CD4-positive, alpha-beta memory T cell (primary cell): ENCODE results near the gene ETS1. TPM values are rescaled to one million over a fixed set of nuclear protein-coding genes. Genes with fewer than 3 reads are reported as not detected.

Experiments used
- CTCF ChIA-PET: fragments of 350-600 bp; sonication (Branson Sonifier 250); formaldehyde crosslinking; loops from one replicate; lab custom pipeline; 2021; ENCODE audit warnings: inconsistent platforms; ENCODE audit not compliant: partially characterized antibody; lab: Charles Lee
- POLR2A ChIA-PET: fragments of 350-600 bp; sonication (Branson Sonifier 250); formaldehyde crosslinking; loops from one replicate; lab custom pipeline; 2021; ENCODE audit not compliant: partially characterized antibody; lab: Charles Lee
- DNase-seq, 5 donors: peaks; one replicate each; pipeline versions ENCODE4 v3.0.0 to v3.0.0-alpha.2; 2020 to 2022; ENCODE audit warnings: mixed read lengths in 1 of 5
- H3K27ac ChIP-seq: one replicate; pipeline ENCODE4 v1.7.0; 2013; ENCODE audit warnings: low read depth, low read length
- H3K27me3 ChIP-seq: 2 replicates; pipeline ENCODE4 v1.7.0; 2013; ENCODE audit warnings: mild to moderate bottlenecking, low read length, moderate library complexity; ENCODE audit not compliant: insufficient read depth
- H3K36me3 ChIP-seq: 2 replicates; pipeline ENCODE4 v1.7.0; 2013; ENCODE audit warnings: mild to moderate bottlenecking, low read length, moderate library complexity; ENCODE audit not compliant: insufficient read depth
- H3K4me1 ChIP-seq: 2 replicates; pipeline ENCODE4 v1.7.0; 2013; ENCODE audit warnings: mild to moderate bottlenecking, low read length, moderate library complexity; ENCODE audit not compliant: insufficient read depth
- H3K4me3 ChIP-seq, 2 donors: one replicate each; pipeline ENCODE4 v1.7.0; 2013; ENCODE audit warnings: low read length in 2 of 2, mild to moderate bottlenecking in 1 of 2
- H3K9me3 ChIP-seq, 2 donors: one replicate each; pipeline ENCODE4 v1.7.0; 2013; ENCODE audit warnings: low read length in 2 of 2, control low read depth in 1 of 2; ENCODE audit not compliant: control insufficient read depth in 1 of 2
- H3K27ac Mint-ChIP-seq, 7 donors: one replicate each; pipeline ENCODE4 v1.8.0; 2020 to 2021; ENCODE audit warnings: mixed read lengths in 7 of 7, mild to moderate bottlenecking in 6 of 7, inconsistent platforms in 3 of 7, moderate library complexity in 3 of 7
- H3K27me3 Mint-ChIP-seq, 2 donors: one replicate each; pipeline ENCODE4 v1.8.0; 2020 to 2021; ENCODE audit warnings: mixed read lengths in 2 of 2
- H3K36me3 Mint-ChIP-seq, 2 donors: one replicate each; pipeline ENCODE4 v1.8.0; 2020 to 2021; ENCODE audit warnings: mixed read lengths in 2 of 2, inconsistent platforms in 1 of 2, mild to moderate bottlenecking in 1 of 2
- H3K4me1 Mint-ChIP-seq, 4 donors: one replicate each; pipeline ENCODE4 v1.8.0; 2020 to 2021; ENCODE audit warnings: mixed read lengths in 4 of 4, mild to moderate bottlenecking in 1 of 4
- H3K4me3 Mint-ChIP-seq, 8 donors: one replicate each; pipeline ENCODE4 v1.8.0; 2020 to 2021; ENCODE audit warnings: mixed read lengths in 8 of 8, mild to moderate bottlenecking in 7 of 8, moderate library complexity in 6 of 8, inconsistent platforms in 3 of 8
- H3K9me3 Mint-ChIP-seq, 8 donors: one replicate each; pipeline ENCODE4 v1.8.0; 2020 to 2021; ENCODE audit warnings: mixed read lengths in 8 of 8, mild to moderate bottlenecking in 5 of 8, inconsistent platforms in 3 of 8, moderate library complexity in 1 of 8
- intact Hi-C: fragments of 100-400 bp; cut with micrococcal nuclease; formaldehyde crosslinking; loops from one replicate; pipeline ENCODE4 v1.15.1; 2023
- polyA plus RNA-seq, 2 donors: library from polyadenylated mRNA; unstranded; fragments of 300-500 nt; fragmentation: Illumina TruSeq; gene quantifications; one replicate each; pipeline ENCODE4 v1.2.3, GENCODE V29; 2021
- total RNA-seq, 2 experiments: library from RNA; stranded (reverse); gene quantifications; one replicate each; pipeline ENCODE4 v1.2.3, GENCODE V29; 2021

Gene ETS1
- total and polyA plus RNA-seq, 4 experiments from 2014 or later: 435 to 761 (median 593) TPM

DNA sequence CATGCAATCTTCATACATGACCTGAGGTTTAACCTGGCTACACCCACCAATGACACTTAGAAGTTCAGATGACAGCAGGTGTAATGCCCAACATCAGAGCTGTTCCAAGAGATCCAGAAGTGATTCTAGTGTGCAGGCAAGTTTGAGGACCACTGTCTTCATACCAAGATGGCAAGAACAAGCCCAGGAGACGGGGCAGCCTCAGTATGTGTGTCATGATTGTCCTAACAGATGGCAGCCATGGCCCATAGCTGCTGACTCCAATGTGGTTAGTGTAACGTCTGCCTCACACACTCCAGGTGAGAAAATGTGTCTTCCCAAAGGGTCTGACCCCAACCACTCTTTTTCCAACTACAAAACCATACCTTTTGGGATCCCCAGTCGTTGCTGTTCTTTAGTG, 97.3 kb downstream of the ETS1 start:
- Mint-ChIP-seq H3K4me3 (peak overlapping the region; percentile 51 to 84 (median 70)), H3K4me1 (peaks cover 90 to 98% (median 94%) of the 10 kb centered on the region in 4 donors), H3K27ac (peak overlapping the region; percentile 90 to 99 (median 97)), H3K36me3 (peaks cover 88 to 92% of the 10 kb centered on the region in 2 donors), H3K27me3 (no peaks in the 10 kb centered on the region), H3K9me3 (peaks cover 0 to 7% (median 0%) of the 10 kb centered on the region in 8 donors)
- intact Hi-C loops: no loop called here
- POLR2A ChIA-PET: interaction anchor here (1.0 to 17.8 kb wide), 9 partner anchors 8 to 200 kb away, joined by 3 to 1148 read pairs (median 9); no protein-coding TSS in a partner anchor
- no peaks in the 10 kb centered on the region for H3K27me3 ChIP-seq
- no peaks in the 10 kb centered on the region for H3K9me3 ChIP-seq
- DNase-seq: no peak
- peaks cover 66% of the 10 kb centered on the region for H3K36me3 ChIP-seq
- H3K4me1 ChIP-seq: peaks cover 99% of the 10 kb centered on the region
- CTCF ChIA-PET: interaction anchor here (0.7 to 6.2 kb wide), 12 partner anchors 8 to 201 kb away, joined by 3 to 50 read pairs (median 5); no protein-coding TSS in a partner anchor
- no peak overlapping the region for H3K4me3 ChIP-seq
- peak overlapping the region; percentile 89 for H3K27ac ChIP-seq

- DNase-seq: peak in 1 of 5 donors; percentile 85
- peaks cover 92 to 99% (median 95%) of the 10 kb centered on the region in 4 donors for H3K4me1 Mint-ChIP-seq
- Histone ChIP-seq H3K9me3 (no peaks in the 10 kb centered on the region), H3K4me3 (peak overlapping the region in 1 of 2 donors; percentile 11), H3K27me3 (no peaks in the 10 kb centered on the region), H3K36me3 (peaks cover 82% of the 10 kb centered on the region), H3K4me1 (peaks cover 99% of the 10 kb centered on the region), H3K27ac (peak overlapping the region; percentile 89)
- intact Hi-C loops: loop anchor here (1.0 kb wide), 1 partner anchor 12 kb away; no protein-coding TSS in a partner anchor
- ChIA-PET POLR2A (interaction anchor here (0.9 to 17.8 kb wide), 10 partner anchors 7 to 448 kb away, joined by 3 to 1148 read pairs (median 18); no protein-coding TSS in a partner anchor), CTCF (interaction anchor here (0.8 to 6.2 kb wide), 3 partner anchors 15 to 165 kb away, joined by 3 to 50 read pairs (median 4); no protein-coding TSS in a partner anchor)
- H3K27ac Mint-ChIP-seq: peak overlapping the region; percentile 90 to 99 (median 97)
- H3K9me3 Mint-ChIP-seq: peaks cover 0 to 7% (median 0%) of the 10 kb centered on the region in 8 donors
- H3K4me3 Mint-ChIP-seq: peak overlapping the region; percentile 10 to 81 (median 68)
- no peaks in the 10 kb centered on the region for H3K27me3 Mint-ChIP-seq
- peaks cover 91 to 94% of the 10 kb centered on the region in 2 donors for H3K36me3 Mint-ChIP-seq
Measured at GRCh38 chr11:128488471-128488870, 98.9 kb downstream of the ETS1 start.

DNA sequence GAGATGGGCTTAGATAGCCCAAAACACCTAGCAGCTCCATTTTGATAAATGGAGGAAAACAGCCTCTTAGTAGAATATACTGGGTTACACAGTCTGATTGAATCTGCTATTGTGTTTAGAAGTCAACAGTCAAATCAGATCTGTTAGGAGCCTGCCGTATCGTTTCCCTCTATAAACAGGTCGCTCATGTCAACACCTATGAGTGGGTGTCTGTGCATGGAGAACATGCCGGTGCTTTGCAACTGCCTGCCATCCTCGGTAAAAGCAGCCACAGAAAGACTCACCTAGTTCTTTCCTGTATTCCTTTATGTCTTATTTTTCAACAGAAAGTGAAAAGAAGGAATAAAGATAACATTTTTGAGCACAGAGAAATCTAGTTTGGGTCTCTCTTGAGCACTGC, 99.4 kb downstream of the ETS1 start:
- intact Hi-C loops: loop anchor here (1.0 kb wide), 1 partner anchor 12 kb away; no protein-coding TSS in a partner anchor
- H3K36me3 ChIP-seq: peaks cover 86% of the 10 kb centered on the region
- DNase-seq: no peak
- Mint-ChIP-seq H3K36me3 (peaks cover 91 to 94% of the 10 kb centered on the region in 2 donors), H3K4me1 (peaks cover 92 to 99% (median 95%) of the 10 kb centered on the region in 4 donors), H3K4me3 (peak overlapping the region; percentile 10 to 81 (median 68)), H3K27ac (peak overlapping the region; percentile 90 to 99 (median 97)), H3K9me3 (peaks cover 0 to 7% (median 0%) of the 10 kb centered on the region in 8 donors), H3K27me3 (no peaks in the 10 kb centered on the region)
- no peaks in the 10 kb centered on the region for H3K27me3 ChIP-seq
- H3K4me1 ChIP-seq: peaks cover 99% of the 10 kb centered on the region
- ChIA-PET CTCF (interaction anchor here (0.5 to 6.2 kb wide), 11 partner anchors 9 to 185 kb away, joined by 3 to 50 read pairs (median 4); no protein-coding TSS in a partner anchor), POLR2A (interaction anchor here (0.9 to 17.8 kb wide), 7 partner anchors 6 to 448 kb away, joined by 5 to 1148 read pairs (median 37); no protein-coding TSS in a partner anchor)
- no peaks in the 10 kb centered on the region for H3K9me3 ChIP-seq
- H3K27ac ChIP-seq: peak overlapping the region; percentile 89
- peak overlapping the region in 1 of 2 donors; percentile 11 for H3K4me3 ChIP-seq

GRCh38 chr11:128484172-128484571, 103.2 kb downstream of the ETS1 start:
- H3K4me3 ChIP-seq: no peak overlapping the region
- H3K27me3 ChIP-seq: no peaks in the 10 kb centered on the region
- H3K27ac ChIP-seq: peak overlapping the region; percentile 94
- H3K4me3 Mint-ChIP-seq: peak overlapping the region; percentile 73 to 92 (median 81)
- peaks cover 94 to 96% of the 10 kb centered on the region in 2 donors for H3K36me3 Mint-ChIP-seq
- H3K4me1 ChIP-seq: peaks cover 99% of the 10 kb centered on the region
- H3K27me3 Mint-ChIP-seq: no peaks in the 10 kb centered on the region
- H3K36me3 ChIP-seq: peaks cover 90% of the 10 kb centered on the region
- intact Hi-C loops: no loop called here
- peak overlapping the region; percentile 88 to 99 (median 99) for H3K27ac Mint-ChIP-seq
- peaks cover 0 to 1% (median 0%) of the 10 kb centered on the region in 8 donors for H3K9me3 Mint-ChIP-seq
- ChIA-PET CTCF (interaction anchor here (0.8 to 5.9 kb wide), 19 partner anchors 7 to 314 kb away, joined by 3 to 43 read pairs (median 4); no protein-coding TSS in a partner anchor), POLR2A (interaction anchor here (0.7 to 17.8 kb wide), 12 partner anchors 7 to 192 kb away, joined by 3 to 1148 read pairs (median 13); no protein-coding TSS in a partner anchor)
- H3K9me3 ChIP-seq: no peaks in the 10 kb centered on the region
- H3K4me1 Mint-ChIP-seq: peaks cover 88 to 98% (median 93%) of the 10 kb centered on the region in 4 donors
- DNase-seq: no peak

DNA sequence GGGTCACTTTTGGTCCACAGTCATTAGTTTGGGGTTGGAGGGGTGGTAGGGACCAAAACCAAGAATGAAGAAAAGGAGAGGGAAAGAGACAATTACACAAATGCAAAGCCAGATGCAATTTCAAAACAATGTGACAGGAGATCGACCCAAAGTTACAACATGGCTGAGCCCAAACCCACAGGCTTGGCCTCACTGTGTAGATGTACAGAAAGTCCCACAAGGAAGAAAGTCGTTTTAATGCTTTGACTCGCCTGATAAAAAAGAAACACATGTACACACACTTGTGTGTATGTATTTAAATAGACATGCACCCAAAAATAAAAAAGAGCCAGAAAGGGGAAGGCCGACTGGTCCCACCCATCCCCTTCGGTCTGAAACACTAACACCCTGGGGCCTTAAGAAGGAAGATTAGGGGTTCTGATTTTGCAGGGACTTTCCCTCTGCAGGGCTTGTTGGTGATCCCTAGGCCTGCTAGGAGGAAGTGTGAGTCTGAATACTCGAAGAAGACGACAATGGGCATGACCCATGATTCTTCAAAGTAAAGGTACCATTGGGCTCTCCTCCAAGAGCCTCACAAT, 104.1 kb downstream of the ETS1 start:
- Histone ChIP-seq H3K4me1 (peaks cover 99% of the 10 kb centered on the region), H3K4me3 (peak overlapping the region; percentile 27 to 47), H3K9me3 (no peaks in the 10 kb centered on the region), H3K27me3 (no peaks in the 10 kb centered on the region), H3K36me3 (peaks cover 90% of the 10 kb centered on the region), H3K27ac (peak overlapping the region; percentile 94)
- no peaks in the 10 kb centered on the region for H3K27me3 Mint-ChIP-seq
- ChIA-PET CTCF (interaction anchor here (0.6 to 5.9 kb wide), 20 partner anchors 10 to 274 kb away, joined by 3 to 43 read pairs (median 4); no protein-coding TSS in a partner anchor), POLR2A (interaction anchor here (0.7 to 17.8 kb wide), 23 partner anchors 8 to 196 kb away, joined by 3 to 1148 read pairs (median 5); no protein-coding TSS in a partner anchor)
- H3K36me3 Mint-ChIP-seq: peaks cover 94 to 96% of the 10 kb centered on the region in 2 donors
- peak overlapping the region; percentile 88 to 99 (median 99) for H3K27ac Mint-ChIP-seq
- peak in 4 of 5 donors; percentile 43 to 85 (median 60) for DNase-seq
- H3K9me3 Mint-ChIP-seq: no peaks in the 10 kb centered on the region
- peaks cover 89 to 98% (median 94%) of the 10 kb centered on the region in 4 donors for H3K4me1 Mint-ChIP-seq
- peak overlapping the region; percentile 73 to 92 (median 81) for H3K4me3 Mint-ChIP-seq
- intact Hi-C loops: loop anchor here (1.0 to 2.0 kb wide), 3 partner anchors 9 to 18 kb away; no protein-coding TSS in a partner anchor

DNA sequence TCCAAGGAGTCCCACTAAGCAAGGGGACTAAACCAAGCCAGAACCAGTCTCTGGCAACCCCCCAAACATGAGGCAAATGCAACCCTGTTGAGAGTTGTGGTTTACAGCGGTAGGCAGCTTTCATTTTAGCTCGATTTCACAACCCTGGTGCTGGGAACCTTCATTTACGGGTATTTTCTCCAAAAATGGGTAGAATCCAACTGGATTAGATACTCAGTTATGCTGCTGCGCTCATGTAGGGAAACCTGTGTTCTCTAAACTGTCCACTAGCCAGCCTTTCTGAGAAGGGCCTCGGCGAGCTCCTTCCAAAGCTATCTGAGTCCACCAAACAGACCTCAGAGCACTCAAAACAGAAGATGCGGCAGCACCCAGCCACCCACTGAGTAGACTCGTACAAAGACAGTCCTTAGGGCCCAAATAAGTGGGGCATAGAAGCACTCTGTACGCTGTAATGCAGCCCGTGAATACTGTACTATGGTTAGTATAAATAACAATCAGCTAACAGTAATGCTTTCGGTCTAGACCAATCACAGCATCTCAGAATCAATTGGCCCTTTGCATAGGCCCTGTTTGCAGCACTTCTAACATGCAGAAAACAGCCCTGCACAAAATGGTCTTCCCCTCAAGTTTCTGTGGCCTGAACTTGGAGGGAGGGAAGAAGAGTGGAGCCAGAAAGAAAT, 104.7 kb downstream of the ETS1 start:
- CTCF ChIA-PET: interaction anchor here (0.6 to 5.9 kb wide), 14 partner anchors 9 to 192 kb away, joined by 3 to 43 read pairs (median 7); no protein-coding TSS in a partner anchor
- POLR2A ChIA-PET: interaction anchor here (0.7 to 17.8 kb wide), 25 partner anchors 9 to 197 kb away, joined by 3 to 1148 read pairs (median 4); no protein-coding TSS in a partner anchor
- H3K4me3 Mint-ChIP-seq: peak overlapping the region; percentile 73 to 92 (median 81)
- Histone ChIP-seq H3K9me3 (no peaks in the 10 kb centered on the region), H3K27me3 (no peaks in the 10 kb centered on the region), H3K36me3 (peaks cover 90% of the 10 kb centered on the region), H3K4me3 (peak overlapping the region; percentile 27 to 47), H3K27ac (peak overlapping the region; percentile 94), H3K4me1 (peaks cover 99% of the 10 kb centered on the region)
- no peaks in the 10 kb centered on the region for H3K9me3 Mint-ChIP-seq
- intact Hi-C loops: loop anchor here (1.0 to 2.0 kb wide), 4 partner anchors 9 to 18 kb away; no protein-coding TSS in a partner anchor
- peaks cover 93 to 95% of the 10 kb centered on the region in 2 donors for H3K36me3 Mint-ChIP-seq
- peaks cover 86 to 98% (median 93%) of the 10 kb centered on the region in 4 donors for H3K4me1 Mint-ChIP-seq
- DNase-seq: peak; percentile 68 to 88 (median 72)
- H3K27ac Mint-ChIP-seq: peak overlapping the region; percentile 88 to 99 (median 99)
- H3K27me3 Mint-ChIP-seq: no peaks in the 10 kb centered on the region
